Peyer's patch (tissue), 4 donors: ENCODE measurements around the gene FBXL3.

ENCODE experiments used
- POLR2A ChIP-seq, 2 donors: fragments of 450-650 bp; IDR thresholded peaks; one replicate each; pipeline ENCODE4 v1.5.1; 2017; ENCODE audit warnings: antibody characterized with exemption in 2 of 2, mild to moderate bottlenecking in 2 of 2, moderate library complexity in 2 of 2
- TF ChIP-seq, protein P1 (sequence below), 6 experiments: fragments of 450-650 bp in 4 of 6; fragments of 200-600 bp in 2 of 6; sonication (generic) in 1 of 6; IDR thresholded peaks; one replicate each; pipeline ENCODE4 v1.5.1; 2017 to 2019; ENCODE audit warnings: antibody characterized with exemption in 6 of 6, mild to moderate bottlenecking in 3 of 6, moderate library complexity in 1 of 6

DNA sequence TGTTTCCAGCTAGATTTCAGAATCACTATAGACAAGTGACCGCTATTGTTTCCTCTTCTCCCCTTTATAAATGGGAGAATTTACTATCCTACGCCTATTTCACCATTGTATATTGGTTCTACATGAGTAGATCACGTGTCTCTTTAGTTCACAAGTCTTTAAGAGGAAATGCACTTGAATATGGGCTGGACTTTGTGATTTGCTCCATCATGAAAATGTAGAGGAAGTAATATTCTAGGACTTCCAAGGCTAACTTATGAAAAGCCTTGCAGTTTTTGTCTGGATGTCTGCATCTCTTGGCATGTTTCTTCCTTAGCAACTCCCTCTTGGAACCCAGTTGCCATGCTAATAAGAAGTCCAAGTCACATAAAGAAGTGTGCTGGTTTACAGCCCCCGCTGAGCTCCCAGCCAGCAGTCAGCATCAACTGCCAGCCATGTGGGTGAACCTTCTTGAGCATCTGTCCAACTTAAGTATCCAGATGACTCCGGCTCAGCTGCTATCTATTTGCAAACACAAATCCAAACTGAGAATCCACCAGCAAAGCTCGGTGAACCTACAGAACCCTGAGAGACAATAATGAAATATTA is 4.8 kb upstream of the FBXL3 start:
- TF ChIP-seq, protein P1, sequence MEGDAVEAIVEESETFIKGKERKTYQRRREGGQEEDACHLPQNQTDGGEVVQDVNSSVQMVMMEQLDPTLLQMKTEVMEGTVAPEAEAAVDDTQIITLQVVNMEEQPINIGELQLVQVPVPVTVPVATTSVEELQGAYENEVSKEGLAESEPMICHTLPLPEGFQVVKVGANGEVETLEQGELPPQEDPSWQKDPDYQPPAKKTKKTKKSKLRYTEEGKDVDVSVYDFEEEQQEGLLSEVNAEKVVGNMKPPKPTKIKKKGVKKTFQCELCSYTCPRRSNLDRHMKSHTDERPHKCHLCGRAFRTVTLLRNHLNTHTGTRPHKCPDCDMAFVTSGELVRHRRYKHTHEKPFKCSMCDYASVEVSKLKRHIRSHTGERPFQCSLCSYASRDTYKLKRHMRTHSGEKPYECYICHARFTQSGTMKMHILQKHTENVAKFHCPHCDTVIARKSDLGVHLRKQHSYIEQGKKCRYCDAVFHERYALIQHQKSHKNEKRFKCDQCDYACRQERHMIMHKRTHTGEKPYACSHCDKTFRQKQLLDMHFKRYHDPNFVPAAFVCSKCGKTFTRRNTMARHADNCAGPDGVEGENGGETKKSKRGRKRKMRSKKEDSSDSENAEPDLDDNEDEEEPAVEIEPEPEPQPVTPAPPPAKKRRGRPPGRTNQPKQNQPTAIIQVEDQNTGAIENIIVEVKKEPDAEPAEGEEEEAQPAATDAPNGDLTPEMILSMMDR (IDR thresholded peaks at IDR 0.05): no peak
- TF ChIP-seq POLR2A (IDR thresholded peaks at IDR 0.05): no peak
